GM12892 (cell line): ENCODE measurements around the gene LDLRAD3.

ENCODE experiments used
- POLR2A ChIP-seq: IDR thresholded peaks from 2 replicates; pipeline ENCODE4 v1.6.1; 2011; ENCODE audit warnings: low read depth, low read length, control low read depth
- POLR2AphosphoS5 ChIP-seq: IDR thresholded peaks from 2 replicates; pipeline ENCODE4 v1.6.1; 2011; ENCODE audit warnings: low read depth, low read length, control low read depth
- TAF1 ChIP-seq: IDR thresholded peaks from 2 replicates; pipeline ENCODE4 v1.6.1; 2011; ENCODE audit warnings: low read depth, mild to moderate bottlenecking, control low read depth, low read length, borderline replicate concordance

DNA sequence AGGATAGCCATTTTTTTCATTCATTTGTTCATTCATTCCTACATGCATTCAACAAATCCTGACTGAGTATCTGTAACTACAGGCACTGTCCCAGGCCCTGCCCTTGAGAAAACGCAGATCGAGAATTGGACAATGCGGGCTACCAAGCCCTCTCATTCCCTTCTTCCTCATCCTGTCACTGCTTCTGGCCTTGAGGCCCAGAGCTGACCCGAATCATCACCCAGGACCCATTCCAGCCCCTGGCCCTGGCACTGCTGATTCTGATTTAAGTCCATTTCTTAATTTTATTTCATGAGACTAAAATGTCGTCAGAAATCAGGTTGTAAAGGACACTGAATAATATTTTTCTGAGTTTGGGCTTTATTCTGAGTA lies 321.1 kb downstream of the LDLRAD3 start:
- TF ChIP-seq POLR2A, result no peak
- no peak for TF ChIP-seq POLR2AphosphoS5
- no peak for TF ChIP-seq TAF1
